Right lobe of liver (tissue), 4 donors: Measurements from ENCODE around the gene DCLK3.

Experiments used
- POLR2A ChIP-seq: fragments of 450-650 bp; IDR thresholded peaks from one replicate; pipeline ENCODE4 v1.6.1; 2017; ENCODE audit warnings: antibody characterized with exemption, mild to moderate bottlenecking
- TF ChIP-seq, protein P1 (sequence below), 4 donors: fragments of 200-600 bp in 3 of 4; fragments of 450-650 bp in 1 of 4; IDR thresholded peaks; one replicate each; pipeline versions ENCODE4 v1.5.1 to v1.8.0; 2016 to 2022; ENCODE audit warnings: antibody characterized with exemption in 4 of 4, mild to moderate bottlenecking in 2 of 4
- donor health status: DM: no; HTN: no; CAD: no.
- donor health status: DM: no; HTN: no; CAD: no.
- donor health status: DM: no; HTN: yes; CAD: no.

- TF ChIP-seq, protein P1, sequence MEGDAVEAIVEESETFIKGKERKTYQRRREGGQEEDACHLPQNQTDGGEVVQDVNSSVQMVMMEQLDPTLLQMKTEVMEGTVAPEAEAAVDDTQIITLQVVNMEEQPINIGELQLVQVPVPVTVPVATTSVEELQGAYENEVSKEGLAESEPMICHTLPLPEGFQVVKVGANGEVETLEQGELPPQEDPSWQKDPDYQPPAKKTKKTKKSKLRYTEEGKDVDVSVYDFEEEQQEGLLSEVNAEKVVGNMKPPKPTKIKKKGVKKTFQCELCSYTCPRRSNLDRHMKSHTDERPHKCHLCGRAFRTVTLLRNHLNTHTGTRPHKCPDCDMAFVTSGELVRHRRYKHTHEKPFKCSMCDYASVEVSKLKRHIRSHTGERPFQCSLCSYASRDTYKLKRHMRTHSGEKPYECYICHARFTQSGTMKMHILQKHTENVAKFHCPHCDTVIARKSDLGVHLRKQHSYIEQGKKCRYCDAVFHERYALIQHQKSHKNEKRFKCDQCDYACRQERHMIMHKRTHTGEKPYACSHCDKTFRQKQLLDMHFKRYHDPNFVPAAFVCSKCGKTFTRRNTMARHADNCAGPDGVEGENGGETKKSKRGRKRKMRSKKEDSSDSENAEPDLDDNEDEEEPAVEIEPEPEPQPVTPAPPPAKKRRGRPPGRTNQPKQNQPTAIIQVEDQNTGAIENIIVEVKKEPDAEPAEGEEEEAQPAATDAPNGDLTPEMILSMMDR (IDR thresholded peaks at IDR 0.05): no peak
- TF ChIP-seq POLR2A: no peak
Measured at GRCh38 chr3:36761779-36762178, 2.6 kb downstream of the DCLK3 start.
